Colon (tissue), 2 donors: Measurements from ENCODE around the gene KLHL5.
"Not testable (repeated sequence)": the region's sequence is repeated elsewhere in the genome, so short reads cannot be mapped to it uniquely, and the experiment has no call there.

Experiments
- FAIRE-seq: peaks from 2 replicates; lab custom pipeline; 2012; peaks lifted over from hg19 to GRCh38; lab: Jason Lieb, UNC
- donor health status: control.
- donor health status: control.

The KLHL5 gene, protein sequence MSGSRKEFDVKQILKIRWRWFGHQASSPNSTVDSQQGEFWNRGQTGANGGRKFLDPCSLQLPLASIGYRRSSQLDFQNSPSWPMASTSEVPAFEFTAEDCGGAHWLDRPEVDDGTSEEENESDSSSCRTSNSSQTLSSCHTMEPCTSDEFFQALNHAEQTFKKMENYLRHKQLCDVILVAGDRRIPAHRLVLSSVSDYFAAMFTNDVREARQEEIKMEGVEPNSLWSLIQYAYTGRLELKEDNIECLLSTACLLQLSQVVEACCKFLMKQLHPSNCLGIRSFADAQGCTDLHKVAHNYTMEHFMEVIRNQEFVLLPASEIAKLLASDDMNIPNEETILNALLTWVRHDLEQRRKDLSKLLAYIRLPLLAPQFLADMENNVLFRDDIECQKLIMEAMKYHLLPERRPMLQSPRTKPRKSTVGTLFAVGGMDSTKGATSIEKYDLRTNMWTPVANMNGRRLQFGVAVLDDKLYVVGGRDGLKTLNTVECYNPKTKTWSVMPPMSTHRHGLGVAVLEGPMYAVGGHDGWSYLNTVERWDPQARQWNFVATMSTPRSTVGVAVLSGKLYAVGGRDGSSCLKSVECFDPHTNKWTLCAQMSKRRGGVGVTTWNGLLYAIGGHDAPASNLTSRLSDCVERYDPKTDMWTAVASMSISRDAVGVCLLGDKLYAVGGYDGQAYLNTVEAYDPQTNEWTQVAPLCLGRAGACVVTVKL

DNA sequence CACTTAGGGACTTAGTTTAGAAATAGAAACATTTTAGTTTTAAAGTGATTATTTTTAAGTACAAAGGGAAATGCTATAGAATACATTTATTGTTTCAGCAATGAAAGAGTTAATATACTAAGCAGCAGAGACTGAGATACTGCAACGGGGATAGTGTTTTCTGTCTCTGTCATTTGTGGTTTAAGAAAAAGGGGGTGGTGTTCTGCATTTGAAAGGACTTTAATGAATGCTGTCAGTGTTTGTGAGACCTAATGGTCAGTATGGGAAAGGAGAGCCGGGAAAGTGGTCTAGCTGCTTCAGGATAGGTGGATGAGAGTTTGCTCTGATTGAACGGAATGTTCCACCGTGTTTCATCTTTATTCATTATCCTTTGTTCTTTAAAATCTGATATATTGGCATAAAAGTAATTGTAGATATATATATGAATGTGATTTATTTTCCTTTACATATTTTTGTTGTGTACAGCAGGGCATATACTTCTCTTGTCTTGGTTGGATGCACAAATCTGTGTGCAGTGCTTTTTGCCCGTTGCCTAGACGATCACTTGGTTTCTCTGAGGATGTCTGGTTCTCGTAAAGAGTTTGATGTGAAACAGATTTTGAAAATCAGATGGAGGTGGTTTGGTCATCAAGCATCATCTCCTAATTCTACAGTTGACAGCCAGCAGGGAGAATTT lies at the start of gene KLHL5:
Gene KLHL5 (plus strand): TSS at position 139 of the 676 bp plus-strand sequence. CDS start 421 bp downstream, at position 560.
- FAIRE-seq, result no peak

DNA sequence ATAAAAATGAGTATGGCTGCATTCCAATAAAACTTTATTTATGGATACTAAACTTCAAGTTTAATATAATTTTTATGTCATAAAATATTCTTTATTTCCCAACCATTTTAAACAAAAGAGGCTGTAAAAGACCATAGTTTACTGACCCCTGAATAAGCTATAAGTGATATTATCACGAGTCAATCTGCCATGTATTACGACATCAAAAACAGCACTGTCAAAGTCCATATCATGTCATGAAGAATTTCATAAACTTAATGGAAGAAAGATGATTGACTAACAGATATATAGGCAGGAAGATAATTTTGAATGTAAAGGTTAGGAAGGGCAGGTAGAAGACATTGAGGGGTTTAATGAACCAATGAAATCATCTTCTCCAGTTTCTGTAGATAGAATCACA lies 48.0 kb upstream of the KLHL5 start:
- no peak for FAIRE-seq

DNA sequence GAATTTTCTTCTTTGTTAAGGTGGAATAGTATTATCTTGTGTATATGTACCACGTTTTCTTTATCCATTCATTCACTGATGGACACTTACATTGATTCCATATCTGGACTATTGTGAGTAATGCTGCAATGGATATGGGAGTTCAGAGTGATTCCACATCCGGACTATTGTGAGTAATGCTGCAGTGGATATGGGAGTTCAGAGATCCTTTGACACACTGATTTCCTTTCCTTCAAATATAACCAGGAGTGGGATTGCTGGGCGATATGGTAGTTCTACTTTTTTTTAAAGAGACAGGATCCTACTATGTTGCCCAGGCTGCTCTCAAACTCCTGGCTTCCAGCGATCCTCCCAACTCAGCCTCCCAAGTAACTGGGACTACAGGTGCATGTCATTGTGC lies 41.9 kb upstream of the KLHL5 start:
- no peak for FAIRE-seq

DNA sequence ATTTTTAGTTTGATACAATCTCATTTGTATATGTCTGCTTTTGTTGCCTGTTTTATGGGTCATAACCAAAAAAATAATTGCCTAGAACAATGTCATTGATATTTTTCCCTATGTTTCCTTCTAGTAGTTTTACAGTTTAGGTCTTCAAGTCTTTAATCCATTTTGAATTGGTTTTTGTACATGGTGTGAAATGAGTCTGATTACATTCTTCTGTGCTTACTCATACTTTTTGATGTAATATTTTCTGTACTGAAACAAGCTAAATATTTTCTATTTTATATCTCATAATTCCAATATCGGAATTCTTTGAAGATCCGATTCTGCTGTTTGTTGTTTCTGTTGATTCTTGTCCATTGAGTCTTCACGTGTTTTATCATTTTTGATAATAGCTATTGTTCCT lies 40.4 kb upstream of the KLHL5 start:
- no peak for FAIRE-seq

DNA sequence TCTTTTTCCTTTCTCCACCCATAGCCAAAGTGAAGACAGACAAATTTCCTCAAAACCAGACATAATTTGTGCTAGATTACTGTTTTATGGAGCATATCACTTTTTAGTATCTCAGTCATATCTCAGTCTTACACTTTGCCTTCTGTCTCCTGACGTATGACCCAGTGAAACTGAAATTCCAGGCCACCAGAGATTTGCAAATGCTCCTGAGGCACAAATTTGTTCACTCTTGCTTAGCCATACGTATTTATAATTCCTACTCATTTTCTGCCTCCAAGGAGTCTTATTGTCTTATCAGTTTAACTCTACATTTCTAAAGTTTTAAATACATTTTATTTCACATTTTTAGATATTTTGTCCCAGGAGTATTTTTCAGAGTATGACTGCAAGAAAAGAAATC lies 39.8 kb upstream of the KLHL5 start:
- FAIRE-seq, result no peak

DNA sequence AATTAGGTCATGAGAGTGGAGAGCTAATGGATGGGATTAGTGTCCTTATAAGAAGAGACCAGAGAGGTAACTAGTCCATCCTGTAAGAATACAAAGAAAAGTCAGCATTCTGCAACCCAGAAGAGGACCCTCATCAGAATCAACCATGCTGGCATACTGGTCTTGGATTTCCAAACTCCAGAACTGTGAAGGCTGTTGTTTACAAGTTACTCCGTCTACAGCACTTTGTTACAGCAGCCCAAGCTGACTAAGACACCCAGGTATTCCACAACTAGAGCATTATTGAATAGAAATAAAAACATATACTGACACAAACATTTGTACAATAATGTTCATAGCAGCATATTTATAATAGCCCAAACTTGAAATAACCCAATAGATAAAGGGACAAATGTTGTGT lies 39.0 kb upstream of the KLHL5 start:
- no peak for FAIRE-seq

DNA sequence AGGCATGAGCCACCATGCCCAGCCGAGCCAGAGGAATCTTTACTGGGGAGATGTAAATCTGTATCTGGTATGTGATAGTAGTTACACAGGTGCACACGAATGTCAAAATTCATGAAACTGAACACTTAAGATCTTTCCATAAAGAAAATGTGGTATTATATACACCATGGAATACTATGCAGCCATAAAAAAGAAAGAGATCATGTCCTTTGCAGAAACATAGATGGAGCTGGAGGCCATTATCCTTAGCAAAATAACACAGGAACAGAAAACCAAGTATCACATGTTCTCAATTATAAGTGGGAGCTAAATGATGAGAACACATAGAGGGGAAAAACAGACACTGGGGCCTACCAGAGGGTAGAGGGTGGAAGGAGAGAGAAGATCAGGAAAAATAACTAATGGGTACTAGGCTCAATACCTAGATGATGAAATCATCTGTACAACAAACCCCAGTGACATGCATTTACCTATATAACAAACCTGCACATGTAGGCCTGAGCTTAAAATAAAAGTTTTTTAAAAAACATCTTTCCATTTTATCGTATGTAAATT lies 37.6 kb upstream of the KLHL5 start:
- no peak for FAIRE-seq

DNA sequence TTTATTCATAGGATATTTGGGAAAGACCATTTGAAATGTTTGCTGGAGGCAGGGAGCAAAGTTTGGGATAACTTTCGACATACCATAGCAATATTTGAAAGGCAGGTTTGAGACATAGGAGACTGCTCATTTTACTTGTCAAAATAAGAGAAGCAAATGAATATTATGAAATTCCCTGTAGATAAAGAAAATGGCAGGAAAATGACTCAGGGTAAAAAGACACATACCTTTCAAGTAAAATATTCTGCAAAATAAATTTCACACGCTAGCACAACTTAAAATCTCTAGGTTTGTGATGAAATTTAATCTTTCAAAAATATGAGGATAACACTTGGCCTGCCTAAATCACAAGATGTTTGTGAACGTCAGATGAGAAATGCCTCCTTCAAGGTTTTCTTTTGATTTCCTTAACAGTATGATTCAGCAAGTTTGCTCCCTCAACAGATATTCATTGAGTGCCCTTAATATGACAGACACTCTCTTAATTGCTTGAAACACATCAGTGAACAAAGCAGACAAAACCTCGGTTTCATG lies 36.4 kb upstream of the KLHL5 start:
- FAIRE-seq, result no peak

DNA sequence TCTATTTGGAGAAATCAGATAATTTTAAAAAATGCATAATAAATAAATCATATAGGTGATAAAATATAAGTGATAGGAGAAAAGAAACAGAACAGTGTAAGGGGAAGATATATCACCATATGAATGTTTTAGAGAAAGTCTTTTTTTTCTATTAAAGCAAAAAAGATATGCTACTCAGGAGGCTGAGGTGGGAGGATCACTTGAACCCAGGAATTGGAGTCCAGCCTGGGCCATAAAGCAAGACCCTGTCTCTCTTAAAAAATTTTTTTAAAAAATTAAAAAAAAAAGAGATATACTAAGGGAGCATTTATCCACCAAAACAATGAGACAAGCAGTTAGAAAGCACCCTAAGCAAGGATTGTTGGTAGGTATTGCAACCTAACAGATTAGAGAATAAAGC lies 35.9 kb upstream of the KLHL5 start:
- no peak for FAIRE-seq

DNA sequence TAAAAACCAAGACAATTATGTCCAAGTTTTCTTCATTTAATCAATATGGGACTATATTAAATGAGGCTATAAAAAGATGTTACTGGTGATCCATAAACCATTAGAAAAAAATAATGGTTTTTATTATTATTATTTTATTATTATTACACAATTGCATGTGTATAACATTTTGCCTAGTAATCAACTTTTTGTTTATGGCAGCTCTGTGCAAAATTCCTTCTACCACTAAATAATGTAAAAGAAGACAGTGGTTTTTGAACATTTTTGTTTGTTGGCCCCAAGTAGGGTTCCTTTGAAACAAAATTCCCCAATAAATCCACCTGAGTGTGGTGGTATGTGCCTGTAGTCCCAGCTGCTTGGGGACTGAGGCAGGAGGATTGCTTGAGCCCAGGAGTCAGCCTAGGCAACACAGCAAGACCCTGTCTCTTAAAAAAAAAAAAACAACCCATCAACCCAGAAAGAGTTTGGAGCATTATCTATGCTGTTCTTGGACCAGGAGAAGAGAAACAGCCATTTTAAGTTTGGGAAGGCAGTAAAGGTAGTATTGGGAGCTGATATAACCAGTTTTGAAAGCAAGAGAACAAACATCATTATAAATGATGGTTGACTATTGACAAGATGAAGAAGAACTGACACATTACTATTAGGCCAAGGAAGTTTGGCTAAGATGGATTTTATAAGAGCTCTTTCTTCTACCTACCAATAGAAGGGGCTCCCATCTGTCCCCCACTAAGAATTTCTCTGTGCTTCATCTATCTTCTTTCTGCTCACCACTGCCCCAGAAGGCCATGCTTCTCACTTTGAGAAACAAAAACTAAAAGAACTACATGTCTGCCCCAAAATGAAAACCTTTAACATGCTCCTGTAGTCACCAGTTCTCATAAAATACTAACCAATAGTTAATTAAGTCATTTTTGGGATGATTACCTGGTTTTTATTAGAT lies 32.0 kb upstream of the KLHL5 start:
- no peak for FAIRE-seq

DNA sequence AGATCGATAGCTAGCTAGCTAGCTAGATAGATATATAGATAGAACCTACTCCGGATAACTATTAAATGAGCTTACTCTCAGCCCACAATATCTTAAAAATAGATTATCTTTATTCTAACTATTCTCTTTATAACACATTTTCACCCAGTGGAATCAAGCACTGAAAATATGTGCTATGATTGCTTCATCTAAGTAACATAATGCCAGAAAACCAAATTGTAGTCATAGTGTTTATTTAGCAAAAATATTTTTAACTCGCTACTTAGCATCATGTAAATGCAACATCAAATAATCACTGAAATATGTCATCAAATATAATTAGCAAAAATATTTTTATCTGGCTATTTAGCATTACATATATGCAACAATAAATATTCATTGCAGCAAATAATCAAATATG lies 31.3 kb upstream of the KLHL5 start:
- FAIRE-seq, result peak; percentile 57

DNA sequence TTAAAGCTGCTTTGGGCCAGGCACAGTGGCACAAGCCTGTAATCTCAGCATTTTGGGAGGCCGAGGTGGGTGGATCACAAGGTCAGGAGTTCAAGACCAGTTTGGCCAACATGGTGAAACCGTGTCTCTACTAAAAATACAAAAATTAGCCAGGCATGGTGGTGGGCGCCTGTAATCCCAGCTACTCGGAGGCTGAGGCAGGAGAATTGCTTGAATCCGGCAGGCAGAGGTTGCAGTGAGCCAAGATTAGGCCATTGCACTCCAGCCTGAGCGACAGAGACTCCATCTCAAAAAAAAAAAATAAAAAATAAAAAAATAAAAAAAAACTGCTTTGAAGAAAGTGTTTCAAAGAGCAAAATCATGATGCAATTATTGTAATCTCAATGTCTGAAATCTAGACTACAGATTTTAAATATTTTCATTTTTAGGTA lies 30.4 kb upstream of the KLHL5 start:
- not testable (repeated sequence) for FAIRE-seq

DNA sequence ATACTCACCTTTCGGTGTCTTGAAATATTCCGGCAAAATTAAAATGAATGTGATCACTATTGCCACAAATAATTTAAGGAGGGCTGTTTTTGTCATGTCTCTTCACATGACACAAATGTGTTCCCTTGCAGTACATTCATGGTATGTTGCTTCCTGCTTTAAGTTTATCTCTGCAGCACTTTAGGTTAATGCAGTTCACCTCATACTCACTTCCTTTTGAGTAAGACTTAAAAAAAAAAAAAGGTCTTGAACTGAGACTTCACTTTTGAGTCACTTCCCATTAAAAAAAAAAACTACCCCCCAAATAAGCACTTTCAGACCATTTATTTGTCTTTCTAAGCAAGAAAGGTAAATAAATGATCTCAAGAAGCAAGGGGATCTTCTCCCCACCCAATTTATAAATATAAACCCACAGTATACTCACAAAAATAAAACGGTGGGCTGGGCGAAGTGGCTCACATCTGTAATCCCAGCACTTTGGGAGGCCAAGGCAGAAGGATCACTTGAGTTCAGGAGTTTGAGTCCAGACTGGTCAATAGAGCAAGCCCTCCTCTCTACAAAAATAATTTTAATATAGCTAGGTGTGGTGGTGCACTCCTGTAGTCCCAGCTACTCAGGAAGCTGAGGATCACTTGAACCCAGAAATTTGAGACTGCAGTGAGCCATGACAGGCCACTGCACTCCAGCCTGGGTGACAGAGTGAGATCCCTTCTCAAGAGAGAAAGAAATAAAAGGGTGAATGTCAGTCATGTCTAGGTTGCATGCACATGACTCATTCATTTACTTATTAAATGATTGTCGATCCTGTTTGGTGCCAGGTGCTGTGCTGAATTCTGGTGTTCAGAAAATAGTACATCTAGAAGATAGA lies 29.6 kb upstream of the KLHL5 start, which contains the start of gene TMEM156:
Gene TMEM156 (minus strand): TSS at position 192 of the 868 bp plus-strand sequence. CDS start 96 bp downstream, at position 96.
- FAIRE-seq, result peak; percentile 87

DNA sequence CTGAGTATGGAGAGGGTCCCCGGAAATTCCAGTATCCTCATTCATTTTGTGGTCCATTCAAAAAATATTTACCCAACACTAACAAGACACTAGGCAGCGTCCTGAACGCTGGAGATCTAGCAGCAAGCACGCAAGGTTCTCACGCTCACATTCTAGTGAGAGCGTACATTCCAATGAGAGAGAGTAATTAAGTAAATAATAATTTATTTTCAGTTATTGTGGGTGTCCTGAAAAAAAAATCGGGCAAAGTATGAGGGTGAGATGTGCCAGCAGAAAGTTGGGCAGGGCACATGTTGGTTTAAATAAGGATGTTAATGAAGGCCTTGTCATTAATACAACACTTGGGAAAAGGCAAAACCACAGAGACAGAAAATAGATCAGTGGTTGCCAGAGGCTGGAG lies 25.9 kb upstream of the KLHL5 start:
- no peak for FAIRE-seq

DNA sequence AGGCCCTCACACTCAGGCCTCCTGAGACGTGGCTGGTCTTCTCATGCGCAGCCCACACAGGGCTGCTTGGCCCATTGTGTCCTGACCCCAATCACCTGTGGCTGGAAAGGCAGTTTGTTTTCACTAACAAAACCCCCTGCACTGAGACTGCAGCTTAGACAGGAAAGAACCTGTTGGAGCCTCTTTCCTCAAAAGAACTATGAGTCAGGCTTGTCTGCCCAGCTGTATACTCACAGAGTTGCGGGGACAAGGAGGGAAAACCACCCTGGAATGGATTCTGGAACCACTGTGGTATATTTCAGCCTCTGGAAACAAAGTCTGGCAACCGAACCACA lies 24.6 kb upstream of the KLHL5 start:
- no peak for FAIRE-seq

DNA sequence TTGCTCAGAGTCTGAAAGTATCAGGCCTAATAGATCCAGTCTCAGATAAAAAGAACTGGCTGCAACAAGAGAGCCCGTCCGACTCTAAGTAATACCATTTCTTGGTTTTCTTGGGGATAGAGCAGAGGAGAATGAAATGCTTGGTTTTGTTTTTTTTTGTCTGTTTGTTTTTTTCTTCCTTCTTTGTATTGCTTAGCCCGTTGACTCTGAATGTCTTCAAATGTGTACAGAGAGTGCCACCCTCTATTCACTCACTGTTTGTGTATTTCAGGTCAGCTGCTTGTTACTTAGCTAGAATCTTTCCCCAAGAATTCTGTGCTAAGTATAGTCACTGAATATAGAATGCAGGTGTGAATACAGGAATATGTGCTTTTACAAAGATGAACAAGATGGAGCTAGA lies 24.1 kb upstream of the KLHL5 start:
- FAIRE-seq, result no peak

DNA sequence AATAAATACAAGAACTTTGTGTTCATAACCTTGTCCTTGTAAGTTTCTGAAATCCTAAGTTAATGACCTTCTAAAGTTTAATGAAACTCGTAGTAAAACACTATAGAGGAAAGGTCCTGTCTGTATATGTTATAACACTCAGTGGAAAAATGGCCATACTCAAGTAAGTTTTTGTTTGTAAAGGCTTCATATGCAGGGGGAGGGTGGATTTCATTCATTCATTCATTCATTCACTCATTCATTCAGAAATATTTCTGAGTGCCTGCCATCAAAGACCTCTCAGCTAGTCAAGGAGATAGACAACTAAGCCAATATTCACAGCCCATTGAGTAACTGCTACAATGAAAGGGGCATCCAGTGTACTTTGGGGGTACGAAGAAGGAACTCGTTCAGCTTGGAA lies 22.9 kb upstream of the KLHL5 start:
- no peak for FAIRE-seq

DNA sequence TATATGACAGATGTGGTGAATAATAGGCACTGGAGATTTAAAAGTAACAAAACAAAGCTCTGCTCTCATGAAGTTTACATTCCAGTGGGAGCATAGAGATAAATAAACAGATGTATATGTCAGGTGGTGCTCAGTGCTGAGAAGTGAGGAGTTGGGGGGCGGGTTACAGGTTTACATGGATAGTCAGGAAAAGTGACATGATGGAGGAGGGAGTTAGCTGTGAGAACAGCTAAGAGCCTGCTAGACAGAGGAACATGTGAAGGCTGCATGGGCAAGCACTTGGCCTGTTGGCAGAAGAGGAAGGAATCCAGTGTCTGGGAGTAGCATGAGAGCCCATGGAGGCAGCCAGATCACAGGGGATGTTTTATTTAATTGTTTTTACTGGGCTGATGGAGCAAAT lies 19.7 kb upstream of the KLHL5 start:
- FAIRE-seq, result no peak

DNA sequence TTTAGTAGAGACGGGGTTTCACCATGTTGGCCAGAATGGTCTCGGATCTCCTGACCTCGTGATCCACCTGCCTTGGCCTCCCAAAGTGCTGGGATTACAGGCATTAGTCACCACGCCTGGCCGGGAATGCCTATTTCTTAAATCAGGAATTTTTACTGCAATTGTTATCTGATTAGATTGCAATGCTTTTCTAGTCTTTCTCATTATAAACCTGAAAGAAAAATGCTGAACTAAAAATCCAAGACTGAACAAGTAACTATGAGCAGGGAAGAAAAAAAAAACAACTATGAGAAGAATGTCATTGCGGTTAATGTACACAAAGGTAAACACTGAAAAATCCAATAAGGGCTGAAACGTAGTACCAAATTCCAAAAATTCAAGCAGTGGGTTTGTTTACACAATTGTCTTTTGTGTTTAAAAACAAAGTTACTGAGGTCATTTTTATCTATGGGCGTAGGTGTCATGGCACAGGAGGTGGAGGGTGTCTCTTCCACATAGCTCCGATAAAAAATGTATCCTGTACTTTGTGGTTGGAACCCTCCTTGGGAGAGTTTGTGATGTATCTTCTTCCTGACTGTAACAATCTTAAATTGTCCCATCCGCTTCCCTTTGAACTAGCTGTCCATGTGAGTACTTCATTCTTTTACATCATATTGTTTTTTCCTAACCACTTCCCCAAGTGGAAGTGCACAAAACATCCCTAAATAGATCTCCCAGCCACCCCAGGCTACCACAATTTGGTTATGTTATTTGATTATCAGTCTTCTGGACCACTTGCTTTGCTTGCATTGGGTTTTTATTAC lies 18.8 kb upstream of the KLHL5 start:
- FAIRE-seq, result no peak
